Uterus (tissue), 2 donors: Measurements from ENCODE around the gene GPR55.

ENCODE experiments used
- POLR2A ChIP-seq, 2 donors: fragments of 450-650 bp; IDR thresholded peaks; one replicate each; pipeline ENCODE4 v1.6.1; 2016; ENCODE audit warnings: antibody characterized with exemption in 2 of 2, mild to moderate bottlenecking in 1 of 2, moderate library complexity in 1 of 2
- TF ChIP-seq, protein P1 (sequence below), 4 experiments: fragments of 200-600 bp in 2 of 4; fragments of 450-650 bp in 2 of 4; sonication (generic) in 2 of 4; IDR thresholded peaks; one replicate each; pipeline ENCODE4 v1.5.1; 2016 to 2019; ENCODE audit warnings: antibody characterized with exemption in 4 of 4, mild to moderate bottlenecking in 2 of 4, moderate library complexity in 1 of 4

DNA sequence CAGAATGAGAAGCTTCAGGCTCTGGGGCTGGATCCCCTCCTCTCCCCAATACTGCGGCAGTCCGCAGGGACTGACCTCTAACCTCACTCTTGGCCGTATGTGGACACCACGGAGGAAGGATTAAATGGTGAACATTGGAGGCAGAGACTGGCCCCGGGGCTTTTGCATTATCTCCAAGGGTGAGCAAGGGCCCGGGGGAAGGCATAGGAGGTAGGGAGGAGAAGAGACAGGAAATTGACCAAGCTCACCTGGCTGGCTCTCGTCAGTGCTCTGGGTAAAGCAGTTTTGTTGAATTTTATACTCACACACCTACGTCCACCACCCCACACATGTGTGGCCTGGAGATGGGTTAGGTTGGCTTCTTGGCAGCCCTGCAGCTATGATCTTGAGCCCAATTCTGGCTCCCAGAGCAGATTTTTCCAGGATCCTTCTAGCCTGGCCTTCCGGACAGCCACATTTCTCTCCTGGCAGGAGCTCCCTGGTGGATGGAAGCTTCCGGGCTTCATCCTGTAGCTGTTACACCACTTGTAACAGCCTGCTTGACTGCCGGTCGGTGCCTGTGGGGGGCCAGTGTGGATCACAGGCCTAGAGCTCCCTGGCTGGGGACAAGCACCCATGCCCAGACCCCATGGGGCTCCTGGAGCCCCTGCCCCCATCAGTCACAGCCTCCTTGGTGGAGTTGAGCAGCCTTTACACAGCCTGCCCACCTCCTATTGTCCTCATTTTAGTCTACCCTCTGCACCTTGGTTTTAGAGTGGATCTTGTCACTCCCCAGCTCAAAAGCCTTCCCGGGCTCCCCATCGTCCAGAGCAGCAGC, 52.7 kb downstream of the GPR55 start:
- TF ChIP-seq, protein P1, sequence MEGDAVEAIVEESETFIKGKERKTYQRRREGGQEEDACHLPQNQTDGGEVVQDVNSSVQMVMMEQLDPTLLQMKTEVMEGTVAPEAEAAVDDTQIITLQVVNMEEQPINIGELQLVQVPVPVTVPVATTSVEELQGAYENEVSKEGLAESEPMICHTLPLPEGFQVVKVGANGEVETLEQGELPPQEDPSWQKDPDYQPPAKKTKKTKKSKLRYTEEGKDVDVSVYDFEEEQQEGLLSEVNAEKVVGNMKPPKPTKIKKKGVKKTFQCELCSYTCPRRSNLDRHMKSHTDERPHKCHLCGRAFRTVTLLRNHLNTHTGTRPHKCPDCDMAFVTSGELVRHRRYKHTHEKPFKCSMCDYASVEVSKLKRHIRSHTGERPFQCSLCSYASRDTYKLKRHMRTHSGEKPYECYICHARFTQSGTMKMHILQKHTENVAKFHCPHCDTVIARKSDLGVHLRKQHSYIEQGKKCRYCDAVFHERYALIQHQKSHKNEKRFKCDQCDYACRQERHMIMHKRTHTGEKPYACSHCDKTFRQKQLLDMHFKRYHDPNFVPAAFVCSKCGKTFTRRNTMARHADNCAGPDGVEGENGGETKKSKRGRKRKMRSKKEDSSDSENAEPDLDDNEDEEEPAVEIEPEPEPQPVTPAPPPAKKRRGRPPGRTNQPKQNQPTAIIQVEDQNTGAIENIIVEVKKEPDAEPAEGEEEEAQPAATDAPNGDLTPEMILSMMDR (IDR thresholded peaks at IDR 0.05) = no peak
- TF ChIP-seq POLR2A (IDR thresholded peaks at IDR 0.05) = no peak
